MM.1S (cell line): ENCODE results near the gene TGIF1.

ENCODE experiments used
- DNase-seq: peaks from one replicate; pipeline ENCODE4 v3.0.0-alpha.2; 2015
- H2AFZ ChIP-seq: fragments of 300-600 bp; sonication (generic); 2 replicates; pipeline ENCODE4 v1.6.0; 2016; ENCODE audit warnings: antibody characterized with exemption, low read length
- H3F3A ChIP-seq: fragments of 300-600 bp; sonication (generic); 2 replicates; pipeline ENCODE4 v1.6.1; 2016; ENCODE audit warnings: mild to moderate bottlenecking, antibody characterized with exemption, low read length, moderate library complexity, mixed read lengths; ENCODE audit not compliant: insufficient read depth
- H3K27ac ChIP-seq: fragments of 300-600 bp; sonication (generic); 2 replicates; pipeline ENCODE4 v1.5.1; 2016; ENCODE audit warnings: mild to moderate bottlenecking, low read length
- H3K27me3 ChIP-seq: fragments of 300-600 bp; sonication (generic); replicated peaks from 2 replicates; pipeline ENCODE4 v1.6.0; 2016; ENCODE audit warnings: low read length; ENCODE audit not compliant: insufficient read depth
- H3K36me3 ChIP-seq: fragments of 300-600 bp; sonication (generic); replicated peaks from 2 replicates; pipeline ENCODE4 v1.6.1; 2016; ENCODE audit warnings: mild to moderate bottlenecking, low read length, mixed read lengths; ENCODE audit not compliant: insufficient read depth
- H3K4me1 ChIP-seq: fragments of 300-600 bp; sonication (generic); 2 replicates; pipeline ENCODE4 v1.6.1; 2016; ENCODE audit warnings: low read length, mixed read lengths
- H3K4me2 ChIP-seq: fragments of 300-600 bp; sonication (generic); 2 replicates; pipeline ENCODE4 v1.6.0; 2016; ENCODE audit warnings: low read depth, low read length
- H3K4me3 ChIP-seq: fragments of 300-600 bp; sonication (generic); 2 replicates; pipeline ENCODE4 v1.5.1; 2016; ENCODE audit warnings: low read length, mixed read lengths
- H3K79me2 ChIP-seq: fragments of 300-600 bp; sonication (generic); 2 replicates; pipeline ENCODE4 v1.6.1; 2016; ENCODE audit warnings: mixed run types, low read length, mixed read lengths
- H3K9ac ChIP-seq: fragments of 300-600 bp; sonication (generic); 2 replicates; pipeline ENCODE4 v1.6.1; 2016; ENCODE audit warnings: low read length, mixed read lengths
- H3K9me2 ChIP-seq: fragments of 300-600 bp; sonication (generic); replicated peaks from 2 replicates; pipeline ENCODE4 v1.6.1; 2016; ENCODE audit warnings: mild to moderate bottlenecking, low read length, mixed read lengths; ENCODE audit not compliant: insufficient read depth
- H3K9me3 ChIP-seq: fragments of 300-600 bp; sonication (generic); replicated peaks from 2 replicates; pipeline ENCODE4 v1.6.1; 2016; ENCODE audit warnings: mild to moderate bottlenecking, low read length, mixed read lengths; ENCODE audit not compliant: insufficient read depth
- H4K20me1 ChIP-seq: fragments of 300-600 bp; sonication (generic); 2 replicates; pipeline ENCODE4 v1.6.1; 2016; ENCODE audit warnings: mild to moderate bottlenecking, low read length, moderate library complexity, mixed read lengths; ENCODE audit not compliant: insufficient read depth
- EZH2 ChIP-seq: fragments of 300-600 bp; sonication (generic); optimal IDR thresholded peaks from 2 replicates; pipeline ENCODE3; 2017; ENCODE audit warnings: low read depth, mild to moderate bottlenecking, antibody characterized with exemption, low read length, mixed read lengths
- EZH2phosphoT487 ChIP-seq: fragments of 300-600 bp; sonication (generic); IDR thresholded peaks from 2 replicates; pipeline ENCODE4 v1.6.1; 2018; ENCODE audit warnings: antibody characterized with exemption, low read length
- TF ChIP-seq, protein P1 (sequence below): fragments of 300-600 bp; sonication (generic); IDR thresholded peaks from 2 replicates; pipeline ENCODE4 v1.5.1; 2016; ENCODE audit warnings: antibody characterized with exemption, low read length, mixed read lengths

TGIF1 gene

DNA sequence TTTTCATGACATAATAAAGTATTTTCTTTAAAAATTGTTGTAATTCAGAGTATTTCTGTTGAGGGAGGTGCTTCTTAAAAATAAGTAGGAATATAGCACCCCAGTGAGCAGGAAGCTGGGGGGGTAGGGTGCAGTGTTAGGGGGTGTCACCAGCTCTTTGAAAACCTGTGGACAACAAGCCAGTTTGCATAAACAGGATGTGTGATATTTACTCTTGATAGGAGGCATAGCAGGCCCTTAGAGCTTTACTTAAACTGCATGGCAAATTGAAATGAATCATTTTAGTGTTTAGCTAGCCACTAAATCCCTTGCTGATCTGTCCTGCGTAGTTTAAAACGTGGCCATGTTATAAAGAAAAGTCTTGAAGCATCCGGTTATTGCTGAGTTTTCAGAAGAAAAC, 8.4 kb downstream of the TGIF1 start:
- Histone ChIP-seq H3K4me1 (peaks cover 7% of the 10 kb centered on the region; the same call in 1 of the 2 replicates), H3K9ac (no peak overlapping the region), H3K36me3 (no peaks in the 10 kb centered on the region), H4K20me1 (no peaks in the 10 kb centered on the region), H3K27ac (no peak overlapping the region), H3K27me3 (peaks cover 41% of the 10 kb centered on the region), H2AFZ (no peak overlapping the region), H3F3A (peaks cover 12% of the 10 kb centered on the region; the same call in 1 of the 2 replicates), H3K4me2 (no peak overlapping the region), H3K9me3 (no peaks in the 10 kb centered on the region), H3K4me3 (no peak overlapping the region), H3K79me2 (no peaks in the 10 kb centered on the region), H3K9me2 (no peaks in the 10 kb centered on the region)
- TF ChIP-seq, protein P1, sequence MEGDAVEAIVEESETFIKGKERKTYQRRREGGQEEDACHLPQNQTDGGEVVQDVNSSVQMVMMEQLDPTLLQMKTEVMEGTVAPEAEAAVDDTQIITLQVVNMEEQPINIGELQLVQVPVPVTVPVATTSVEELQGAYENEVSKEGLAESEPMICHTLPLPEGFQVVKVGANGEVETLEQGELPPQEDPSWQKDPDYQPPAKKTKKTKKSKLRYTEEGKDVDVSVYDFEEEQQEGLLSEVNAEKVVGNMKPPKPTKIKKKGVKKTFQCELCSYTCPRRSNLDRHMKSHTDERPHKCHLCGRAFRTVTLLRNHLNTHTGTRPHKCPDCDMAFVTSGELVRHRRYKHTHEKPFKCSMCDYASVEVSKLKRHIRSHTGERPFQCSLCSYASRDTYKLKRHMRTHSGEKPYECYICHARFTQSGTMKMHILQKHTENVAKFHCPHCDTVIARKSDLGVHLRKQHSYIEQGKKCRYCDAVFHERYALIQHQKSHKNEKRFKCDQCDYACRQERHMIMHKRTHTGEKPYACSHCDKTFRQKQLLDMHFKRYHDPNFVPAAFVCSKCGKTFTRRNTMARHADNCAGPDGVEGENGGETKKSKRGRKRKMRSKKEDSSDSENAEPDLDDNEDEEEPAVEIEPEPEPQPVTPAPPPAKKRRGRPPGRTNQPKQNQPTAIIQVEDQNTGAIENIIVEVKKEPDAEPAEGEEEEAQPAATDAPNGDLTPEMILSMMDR, result no peak
- TF ChIP-seq EZH2 (no peak), EZH2phosphoT487 (no peak)
- DNase-seq, result no peak

DNA sequence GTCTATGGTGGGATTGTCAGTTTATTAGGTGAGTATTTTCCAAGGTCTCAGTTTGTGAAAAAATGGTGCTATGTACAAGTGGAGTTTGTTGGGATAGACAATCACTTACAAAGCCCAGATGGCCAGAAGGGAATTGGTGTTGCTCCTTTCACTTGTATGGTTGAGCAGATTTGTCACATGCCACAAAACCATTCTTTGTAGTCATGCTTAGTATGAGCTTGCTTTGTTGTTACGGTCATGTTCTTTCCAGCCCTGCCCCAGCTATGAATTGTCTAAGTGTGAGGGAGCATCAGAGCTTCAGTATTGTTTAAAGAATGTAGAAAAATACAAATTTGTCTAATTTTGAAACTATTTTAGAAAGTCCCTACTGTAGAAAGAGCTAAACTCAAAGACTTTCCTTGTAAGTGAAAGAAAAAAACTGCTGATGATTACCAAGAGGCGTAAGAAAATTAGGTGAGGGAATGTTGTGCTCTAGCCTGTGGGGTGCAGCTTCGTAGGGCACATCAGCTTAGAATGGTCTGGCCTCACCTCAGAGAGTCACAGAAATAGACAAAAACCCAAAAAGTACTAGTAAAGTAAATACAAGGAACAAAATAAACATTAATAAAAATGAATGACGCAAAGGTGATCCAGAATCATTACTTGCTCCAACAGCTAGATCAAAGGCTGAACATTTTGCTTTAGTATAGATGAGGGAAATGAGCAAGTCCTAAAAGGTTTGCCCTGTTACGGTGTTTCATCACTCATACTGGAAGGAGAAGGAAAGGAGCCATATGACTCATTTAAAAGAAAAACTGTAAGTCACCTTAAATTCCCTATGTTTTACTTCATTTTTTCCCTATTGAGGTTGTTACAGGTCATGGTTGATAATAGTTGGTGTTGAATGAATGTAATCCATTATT, 9.2 kb downstream of the TGIF1 start:
- H3K4me1 ChIP-seq, result peaks cover under 1% of the 10 kb centered on the region; the same call in 1 of the 2 replicates
- no peaks in the 10 kb centered on the region for H3K9me2 ChIP-seq
- no peak overlapping the region for H3K4me3 ChIP-seq
- no peaks in the 10 kb centered on the region for H4K20me1 ChIP-seq
- no peak overlapping the region for H3K27ac ChIP-seq
- H3K4me2 ChIP-seq, result no peak overlapping the region
- peaks cover 33% of the 10 kb centered on the region for H3K27me3 ChIP-seq
- no peak overlapping the region for H3K9ac ChIP-seq
- TF ChIP-seq, protein P1, result no peak
- TF ChIP-seq EZH2phosphoT487 (no peak), EZH2 (no peak)
- peaks cover 3% of the 10 kb centered on the region; the same call in 1 of the 2 replicates for H3F3A ChIP-seq
- no peaks in the 10 kb centered on the region for H3K36me3 ChIP-seq
- no peaks in the 10 kb centered on the region for H3K9me3 ChIP-seq
- no peak for DNase-seq
- H3K79me2 ChIP-seq, result no peaks in the 10 kb centered on the region
- no peak overlapping the region for H2AFZ ChIP-seq

DNA sequence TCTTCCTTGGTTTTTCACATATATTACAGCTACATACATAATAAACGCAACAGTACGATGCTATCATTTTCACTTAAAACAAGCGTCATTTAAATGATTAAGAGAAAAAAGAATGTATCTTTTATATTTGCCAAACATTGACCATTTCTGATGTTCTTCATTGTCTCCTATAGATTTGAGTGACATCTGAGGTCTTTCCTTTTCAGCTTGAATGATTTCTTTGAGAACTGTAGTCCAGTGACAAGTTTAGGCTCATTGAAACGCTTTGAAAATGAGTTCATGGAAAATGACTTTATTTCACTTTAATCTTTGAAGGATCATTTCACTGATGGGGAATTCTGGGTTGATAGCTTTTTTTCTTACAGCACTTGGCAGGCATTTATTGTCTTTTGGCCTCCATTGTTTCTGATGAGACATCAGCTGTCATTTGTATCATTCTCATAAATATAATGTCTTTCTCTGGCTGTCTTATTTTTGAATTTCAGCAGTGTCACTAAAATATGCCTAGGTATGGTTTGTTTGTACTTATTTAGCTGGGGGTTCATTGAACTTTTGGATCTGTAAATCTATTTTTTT, 10.9 kb downstream of the TGIF1 start:
- H4K20me1 ChIP-seq, result no peaks in the 10 kb centered on the region
- no peaks in the 10 kb centered on the region for H3K79me2 ChIP-seq
- no peak overlapping the region for H3K9ac ChIP-seq
- no peaks in the 10 kb centered on the region for H3F3A ChIP-seq
- H3K4me1 ChIP-seq, result no peaks in the 10 kb centered on the region
- H3K36me3 ChIP-seq, result no peaks in the 10 kb centered on the region
- H2AFZ ChIP-seq, result no peak overlapping the region
- H3K4me3 ChIP-seq, result no peak overlapping the region
- H3K27ac ChIP-seq, result no peak overlapping the region
- TF ChIP-seq EZH2, result no peak
- TF ChIP-seq, protein P1, result no peak
- TF ChIP-seq EZH2phosphoT487, result no peak
- no peak for DNase-seq
- no peaks in the 10 kb centered on the region for H3K9me2 ChIP-seq
- H3K9me3 ChIP-seq, result no peaks in the 10 kb centered on the region
- H3K4me2 ChIP-seq, result no peak overlapping the region
- H3K27me3 ChIP-seq, result peaks cover 16% of the 10 kb centered on the region
